HepG2 (cell line): ENCODE results near the gene KDM8. TPM values are rescaled to one million over a fixed set of nuclear protein-coding genes. Genes with fewer than 3 reads are reported as not detected.
A peak's percentile ranks its signal among the peaks of the same experiment; 100 is the strongest.

Source experiments
- CHD4 ChIP-seq: fragments of 200-600 bp; sonication (generic); IDR thresholded peaks from 2 replicates; pipeline ENCODE4 v1.7.0; 2017; ENCODE audit warnings: mild to moderate bottlenecking, low read length, borderline replicate concordance
- TOE1 ChIP-seq: sonication (generic); formaldehyde crosslinking; IDR thresholded peaks from 2 replicates; pipeline ENCODE4 v1.4.0; 2020; ENCODE audit warnings: mild to moderate bottlenecking, missing genetic modification reagents
- UBTF ChIP-seq: sonication (generic); formaldehyde crosslinking; IDR thresholded peaks from 2 replicates; pipeline ENCODE4 v1.4.0; 2020; ENCODE audit warnings: mild to moderate bottlenecking, missing genetic modification reagents
- ZBTB21 ChIP-seq: sonication (generic); formaldehyde crosslinking; IDR thresholded peaks from 2 replicates; pipeline ENCODE4 v1.4.0; 2020; ENCODE audit warnings: missing genetic modification reagents
- ZMAT5 ChIP-seq: sonication (generic); formaldehyde crosslinking; IDR thresholded peaks from 2 replicates; pipeline ENCODE4 v1.5.0; 2020; ENCODE audit warnings: mild to moderate bottlenecking, low read depth, missing genetic modification reagents, borderline replicate concordance
- ZNF263 ChIP-seq: sonication (generic); formaldehyde crosslinking; IDR thresholded peaks from 2 replicates; pipeline ENCODE4 v1.4.0; 2020; ENCODE audit warnings: missing genetic modification reagents
- ZNF281 ChIP-seq: sonication (generic); formaldehyde crosslinking; IDR thresholded peaks from 2 replicates; pipeline ENCODE4 v1.4.0; 2020; ENCODE audit warnings: missing genetic modification reagents, borderline replicate concordance
- ZNF33A ChIP-seq: sonication (generic); formaldehyde crosslinking; IDR thresholded peaks from 2 replicates; pipeline ENCODE4 v1.5.1; 2020; ENCODE audit warnings: missing genetic modification reagents, mild to moderate bottlenecking, moderate library complexity, borderline replicate concordance
- ZNF44 ChIP-seq: sonication (generic); formaldehyde crosslinking; IDR thresholded peaks from 2 replicates; pipeline ENCODE4 v1.5.1; 2020; ENCODE audit warnings: mild to moderate bottlenecking, missing genetic modification reagents
- ZNF570 ChIP-seq: sonication (generic); formaldehyde crosslinking; IDR thresholded peaks from 2 replicates; pipeline ENCODE4 v1.4.0; 2020; ENCODE audit warnings: mild to moderate bottlenecking, missing genetic modification reagents, borderline replicate concordance
- ZNF644 ChIP-seq: IDR thresholded peaks from 2 replicates; pipeline ENCODE4 v1.6.1; 2016; ENCODE audit warnings: low read depth
- polyA plus RNA-seq, 8 experiments: library from polyadenylated mRNA; depleted of rRNA in 3 of 8; stranded (reverse) in 7 of 8; unstranded in 1 of 8; fragments of >200 nt; fragmentation: Illumina TruSeq in 4 of 8; extraction: Trizol in 4 of 8; gene quantifications; 2 replicates each; pipeline versions ENCODE4 v1.2.1 to v1.2.3, GENCODE V29; 2011 to 2016; ENCODE audit warnings: low read depth in 4 of 8, missing spikeins in 1 of 8, mixed read lengths in 1 of 8; ENCODE audit not compliant: insufficient read depth in 1 of 8
- total RNA-seq, 5 experiments: library from RNA; depleted of rRNA; stranded (reverse); fragments of >200 nt; fragmentation: Illumina TruSeq; extraction: Trizol; gene quantifications; 2 replicates each; pipeline ENCODE4 v1.2.3, GENCODE V29; 2016; ENCODE audit warnings: low read depth in 1 of 5
- TF ChIP-seq, protein P1 (sequence below): sonication (generic); formaldehyde crosslinking; IDR thresholded peaks from 2 replicates; pipeline ENCODE4 v1.9.0; 2021; ENCODE audit warnings: missing genetic modification reagents, mild to moderate bottlenecking, borderline replicate concordance
- TF ChIP-seq, protein P2 (sequence below): sonication (generic); formaldehyde crosslinking; IDR thresholded peaks from 2 replicates; pipeline ENCODE4 v1.5.1; 2020; ENCODE audit warnings: missing genetic modification reagents, mild to moderate bottlenecking, borderline replicate concordance
- TF ChIP-seq, protein P3 (sequence below): fragments of 450-650 bp; IDR thresholded peaks from 2 replicates; pipeline ENCODE4 v1.6.1; 2017; ENCODE audit warnings: mild to moderate bottlenecking

Gene KDM8
- total and polyA plus RNA-seq, 2 of the 13 experiments (the other 11 are each of a cell fraction or from before 2014, with no cell fraction given): 3.3 to 8.6 TPM

DNA sequence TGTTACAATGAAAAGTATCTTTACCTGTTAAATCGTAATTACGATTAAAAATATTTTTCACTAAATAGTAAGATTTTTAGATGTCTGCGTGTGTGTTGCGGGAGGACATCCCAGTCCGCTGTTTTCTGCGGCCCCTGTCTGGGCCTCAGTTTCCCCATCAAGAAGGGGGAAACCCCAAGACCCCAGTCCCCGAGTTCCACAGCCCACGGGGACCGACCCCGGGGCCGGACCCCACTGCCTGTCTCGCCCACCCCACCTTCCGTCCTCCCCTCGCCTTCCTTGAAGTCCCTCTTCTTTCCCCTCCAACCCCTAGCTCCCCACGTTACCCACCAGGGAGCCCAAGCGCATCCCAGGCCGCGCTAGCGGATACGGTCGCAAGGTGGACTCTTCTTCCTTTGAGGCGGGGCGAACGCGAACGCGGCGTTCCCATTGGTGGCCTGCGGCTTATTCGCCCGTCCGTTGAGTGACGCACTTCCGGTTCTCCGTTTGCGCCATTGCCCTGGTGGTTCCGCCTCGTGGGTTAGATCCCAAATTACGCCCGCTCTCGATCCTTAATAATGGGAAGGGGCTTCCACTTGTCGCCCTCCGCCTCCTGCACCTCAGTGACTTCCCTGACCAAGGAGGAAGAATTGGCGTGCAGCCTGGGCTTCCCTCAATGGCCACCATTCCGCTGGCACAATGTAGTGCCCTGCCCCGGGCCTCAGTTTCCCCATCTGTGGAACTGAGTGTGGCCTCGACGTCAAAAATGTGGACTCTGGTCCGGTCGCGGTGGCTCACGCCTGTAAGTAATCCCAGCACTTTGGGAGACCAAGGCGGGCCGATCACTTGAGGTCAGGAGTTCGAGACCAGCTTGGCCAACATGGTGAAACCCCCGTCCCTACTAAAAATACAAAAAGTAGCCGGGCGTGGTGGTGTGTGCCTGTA is 65.3 kb downstream of the KDM8 start, which contains the start of gene NSMCE1 (continued):
- TF ChIP-seq ZNF570: no peak; the same call in 1 of the 2 replicates
- TF ChIP-seq ZNF33A (CRISPR knock-in tag): peak; percentile 3; the same call in 1 of the 2 replicates
- peak; percentile 61 for TF ChIP-seq UBTF (CRISPR knock-in tag)
- no peak for TF ChIP-seq ZNF644 (CRISPR knock-in tag)
- TF ChIP-seq, protein P1, sequence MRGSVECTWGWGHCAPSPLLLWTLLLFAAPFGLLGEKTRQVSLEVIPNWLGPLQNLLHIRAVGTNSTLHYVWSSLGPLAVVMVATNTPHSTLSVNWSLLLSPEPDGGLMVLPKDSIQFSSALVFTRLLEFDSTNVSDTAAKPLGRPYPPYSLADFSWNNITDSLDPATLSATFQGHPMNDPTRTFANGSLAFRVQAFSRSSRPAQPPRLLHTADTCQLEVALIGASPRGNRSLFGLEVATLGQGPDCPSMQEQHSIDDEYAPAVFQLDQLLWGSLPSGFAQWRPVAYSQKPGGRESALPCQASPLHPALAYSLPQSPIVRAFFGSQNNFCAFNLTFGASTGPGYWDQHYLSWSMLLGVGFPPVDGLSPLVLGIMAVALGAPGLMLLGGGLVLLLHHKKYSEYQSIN (CRISPR knock-in tag): no peak
- TF ChIP-seq, protein P2, sequence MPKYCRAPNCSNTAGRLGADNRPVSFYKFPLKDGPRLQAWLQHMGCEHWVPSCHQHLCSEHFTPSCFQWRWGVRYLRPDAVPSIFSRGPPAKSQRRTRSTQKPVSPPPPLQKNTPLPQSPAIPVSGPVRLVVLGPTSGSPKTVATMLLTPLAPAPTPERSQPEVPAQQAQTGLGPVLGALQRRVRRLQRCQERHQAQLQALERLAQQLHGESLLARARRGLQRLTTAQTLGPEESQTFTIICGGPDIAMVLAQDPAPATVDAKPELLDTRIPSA: 0 out of 2 replicates have a peak, but pooled peaks have one; percentile 65
- TF ChIP-seq TOE1: no peak; the same call in 1 of the 2 replicates
- TF ChIP-seq ZMAT5 (CRISPR knock-in tag): no peak
- no peak for TF ChIP-seq ZNF281 (CRISPR knock-in tag)
- peak; percentile 93 for TF ChIP-seq CHD4
- peak; percentile 61; the same call in 1 of the 2 replicates for TF ChIP-seq ZNF44 (CRISPR knock-in tag)
- TF ChIP-seq, protein P3, sequence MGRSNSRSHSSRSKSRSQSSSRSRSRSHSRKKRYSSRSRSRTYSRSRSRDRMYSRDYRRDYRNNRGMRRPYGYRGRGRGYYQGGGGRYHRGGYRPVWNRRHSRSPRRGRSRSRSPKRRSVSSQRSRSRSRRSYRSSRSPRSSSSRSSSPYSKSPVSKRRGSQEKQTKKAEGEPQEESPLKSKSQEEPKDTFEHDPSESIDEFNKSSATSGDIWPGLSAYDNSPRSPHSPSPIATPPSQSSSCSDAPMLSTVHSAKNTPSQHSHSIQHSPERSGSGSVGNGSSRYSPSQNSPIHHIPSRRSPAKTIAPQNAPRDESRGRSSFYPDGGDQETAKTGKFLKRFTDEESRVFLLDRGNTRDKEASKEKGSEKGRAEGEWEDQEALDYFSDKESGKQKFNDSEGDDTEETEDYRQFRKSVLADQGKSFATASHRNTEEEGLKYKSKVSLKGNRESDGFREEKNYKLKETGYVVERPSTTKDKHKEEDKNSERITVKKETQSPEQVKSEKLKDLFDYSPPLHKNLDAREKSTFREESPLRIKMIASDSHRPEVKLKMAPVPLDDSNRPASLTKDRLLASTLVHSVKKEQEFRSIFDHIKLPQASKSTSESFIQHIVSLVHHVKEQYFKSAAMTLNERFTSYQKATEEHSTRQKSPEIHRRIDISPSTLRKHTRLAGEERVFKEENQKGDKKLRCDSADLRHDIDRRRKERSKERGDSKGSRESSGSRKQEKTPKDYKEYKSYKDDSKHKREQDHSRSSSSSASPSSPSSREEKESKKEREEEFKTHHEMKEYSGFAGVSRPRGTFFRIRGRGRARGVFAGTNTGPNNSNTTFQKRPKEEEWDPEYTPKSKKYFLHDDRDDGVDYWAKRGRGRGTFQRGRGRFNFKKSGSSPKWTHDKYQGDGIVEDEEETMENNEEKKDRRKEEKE: no peak
- TF ChIP-seq ZBTB21: peak; percentile 83; the same call in 1 of the 2 replicates
- TF ChIP-seq ZNF263 (CRISPR knock-in tag): peak; percentile 8; the same call in 1 of the 2 replicates
